ENCODE measurements around the gene KXD1.
"Not testable (repeated sequence)": the region's sequence is repeated elsewhere in the genome, so short reads cannot be mapped to it uniquely, and the experiment has no call there.

KXD1 gene

DNA sequence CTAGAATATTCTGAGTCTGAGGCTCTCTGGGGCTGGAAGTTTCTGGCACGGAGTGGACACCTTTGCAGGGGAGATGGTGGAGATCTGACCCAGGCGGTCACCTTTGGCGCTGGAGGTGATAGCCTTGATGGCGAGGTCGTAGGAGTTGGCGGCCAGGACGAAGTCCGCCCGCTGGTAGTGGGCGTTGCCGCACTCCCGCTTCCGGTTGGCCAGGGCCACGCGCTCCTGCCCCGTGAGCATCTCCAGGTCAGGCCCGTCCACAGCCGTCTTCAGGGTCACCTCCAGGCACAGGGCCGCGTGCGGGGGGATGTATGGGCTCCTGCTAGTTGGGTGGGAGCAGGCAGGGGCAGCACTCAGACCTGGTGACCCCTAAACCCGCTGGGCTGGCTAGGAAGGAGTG lies 19.6 kb upstream of the KXD1 start:
- TF ChIP-seq CTCF (conservative IDR thresholded peaks at IDR 0.05) (no peak), ZFX (IDR thresholded peaks at IDR 0.05) (no peak)
- no peak overlapping the region for H3K27ac ChIP-seq

- TF ChIP-seq ZFX (IDR thresholded peaks at IDR 0.05): no peak
- TF ChIP-seq CTCF (conservative IDR thresholded peaks at IDR 0.05): no peak
- H3K27ac ChIP-seq: no peak overlapping the region
These were observed 18.3 kb upstream of the KXD1 start for GRCh38 chr19:18539372-18539771.

GRCh38 chr19:18540200-18540599 lies 17.5 kb upstream of the KXD1 start:
- not testable (repeated sequence) for H3K27ac ChIP-seq

- peak overlapping the region; percentile 78; the same call in 1 of the 2 replicates for H3K27ac ChIP-seq
- TF ChIP-seq ZFX (IDR thresholded peaks at IDR 0.05) (no peak), CTCF (conservative IDR thresholded peaks at IDR 0.05) (no peak)
These were observed 16.2 kb upstream of the KXD1 start for GRCh38 chr19:18541258-18541991.

DNA sequence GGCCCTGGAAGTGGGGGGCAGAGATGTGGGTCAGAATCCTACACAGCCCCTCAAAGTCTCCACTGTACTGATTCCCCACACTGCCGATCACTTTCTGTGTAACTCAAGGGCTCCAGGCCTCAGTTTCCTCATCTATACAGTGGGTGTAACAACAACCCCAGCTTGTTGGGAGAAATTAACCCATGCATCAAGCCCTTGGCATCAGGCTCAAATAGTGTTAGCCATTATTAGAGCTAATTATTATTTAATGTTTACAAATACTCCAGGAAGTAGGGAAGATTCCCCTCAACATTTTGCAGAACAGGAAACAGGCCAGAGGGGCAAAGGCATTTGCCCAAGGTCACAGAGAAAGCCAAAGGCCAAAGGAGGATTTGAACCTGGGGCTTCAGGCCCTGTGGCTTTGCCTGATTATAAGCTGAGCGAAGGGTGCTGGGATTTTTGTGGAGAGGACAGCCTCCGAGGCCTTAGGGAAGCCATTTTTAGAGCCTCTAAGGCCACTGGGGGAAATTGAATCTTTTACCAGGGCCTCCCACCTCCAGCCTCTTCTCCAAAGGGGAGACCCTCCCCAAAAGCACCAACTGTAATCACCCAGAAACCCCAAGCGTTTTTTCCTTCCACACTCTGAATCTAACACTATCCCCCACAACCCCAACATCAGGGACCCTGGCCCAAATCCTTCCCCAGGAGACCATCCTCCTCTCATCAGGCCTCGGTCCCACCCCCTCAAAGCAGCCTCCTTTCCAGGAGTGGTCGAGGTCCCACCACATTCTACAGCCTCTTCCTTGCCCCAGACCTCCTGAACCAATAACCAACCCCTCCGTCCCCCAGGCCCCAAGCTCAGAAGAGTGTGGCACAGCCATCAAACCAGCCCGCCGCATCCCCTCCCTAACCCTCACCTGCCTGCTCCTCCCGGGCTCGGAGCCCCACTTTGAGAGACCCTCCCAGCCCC lies 15.4 kb upstream of the KXD1 start:
- TF ChIP-seq ZFX (IDR thresholded peaks at IDR 0.05) (no peak), CTCF (conservative IDR thresholded peaks at IDR 0.05) (no peak)

DNA sequence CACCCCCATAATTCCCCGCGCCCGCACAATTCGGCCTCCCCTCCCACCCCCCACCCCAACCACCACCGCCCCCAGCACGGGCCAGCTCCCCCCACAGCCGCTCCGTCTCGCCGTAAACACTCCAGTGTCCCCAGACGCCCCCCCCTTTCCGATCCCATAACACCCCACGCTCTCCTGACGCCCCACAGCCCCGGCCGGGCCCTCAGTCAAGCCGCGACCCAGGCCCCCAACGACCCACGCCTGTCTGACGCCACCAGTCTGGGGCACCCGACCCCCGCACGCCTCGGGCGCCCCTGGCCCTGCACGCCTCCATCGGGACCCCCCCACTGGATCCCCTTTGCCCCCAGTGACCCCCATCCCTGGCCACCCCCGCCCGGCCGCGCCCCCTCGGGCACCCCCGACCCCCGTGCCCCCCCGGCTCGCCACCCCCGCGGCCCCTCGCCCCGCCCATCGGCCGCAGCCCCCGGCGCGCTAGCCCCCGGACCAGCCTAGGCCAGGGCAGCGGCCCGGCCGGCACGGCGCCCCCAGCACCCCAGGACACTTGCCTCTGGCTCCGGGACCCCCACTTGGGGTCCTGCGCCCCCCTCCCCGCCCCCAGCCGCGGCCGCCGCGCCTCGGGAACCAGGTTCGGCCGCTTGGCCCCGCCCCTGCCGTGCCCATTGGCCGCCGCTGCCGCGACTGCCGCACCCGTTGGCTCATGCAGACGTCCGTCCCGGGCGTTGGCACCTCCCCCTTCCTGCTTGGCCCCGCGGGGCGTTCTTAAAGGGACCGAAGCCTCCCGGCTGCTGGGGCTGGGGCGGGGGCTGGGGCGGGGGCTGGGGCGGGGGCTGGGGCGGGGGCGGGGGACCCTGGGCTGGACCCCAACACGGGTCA lies 14.5 kb upstream of the KXD1 start, which contains the start of gene FKBP8:
Gene FKBP8, minus strand, starts transcription at position 633 of the 873 bp plus-strand sequence. CDS start 1,603 bp downstream, outside the sequence.
- peak within 1 kb of the TSS; percentile 78 for H3K27ac ChIP-seq
- TF ChIP-seq ZFX (IDR thresholded peaks at IDR 0.05) (no peak), CTCF (conservative IDR thresholded peaks at IDR 0.05) (no peak)

More for the DNA sequence above, 15.4 kb upstream of the KXD1 start:
- peak overlapping the region; percentile 78 for H3K27ac ChIP-seq

DNA sequence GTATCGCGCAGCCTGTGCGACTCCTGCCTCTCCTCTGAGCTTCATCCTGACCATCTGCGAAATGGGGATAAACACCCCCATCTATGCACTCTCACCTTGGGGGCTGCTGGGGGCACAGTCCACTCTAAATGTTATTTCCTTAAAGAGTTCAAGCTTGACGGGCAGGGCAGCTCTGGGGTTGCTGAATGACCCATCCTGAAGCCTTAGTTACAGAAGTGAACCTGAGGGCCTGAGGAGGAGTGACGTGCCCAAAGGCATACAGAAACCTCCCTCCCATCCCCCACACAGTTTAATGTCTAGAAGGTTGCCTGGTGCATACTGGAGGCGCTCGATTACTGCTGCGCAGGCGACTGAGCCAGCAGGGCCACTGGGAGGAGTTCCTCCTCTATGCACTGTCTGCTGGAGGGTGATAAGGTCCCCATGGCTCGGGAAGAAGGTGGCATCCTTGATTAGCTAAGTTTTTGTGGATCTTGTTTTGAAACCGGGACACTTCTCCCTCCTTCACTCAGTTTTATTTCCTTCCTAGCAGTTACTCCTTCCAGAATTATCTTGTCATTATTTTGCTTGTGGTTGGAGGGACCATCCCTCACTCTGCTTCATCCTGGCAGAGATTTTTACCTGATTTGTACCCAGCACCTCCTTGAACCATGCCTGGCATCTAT lies 13.7 kb upstream of the KXD1 start:
- peak overlapping the region; percentile 78 for H3K27ac ChIP-seq
- TF ChIP-seq ZFX (IDR thresholded peaks at IDR 0.05): no peak
- no peak for TF ChIP-seq CTCF (conservative IDR thresholded peaks at IDR 0.05)

Data from C4-2B (cell line).